ENCODE results near the gene CRYGC. TPM values are rescaled to one million over a fixed set of nuclear protein-coding genes. Genes with fewer than 3 reads are reported as not detected.

Gene CRYGC
- total RNA-seq (2022) (not detected in 2 replicates), Bru-seq, nascent RNA (not detected), BruChase-seq, experiment 1, labeled RNA remaining after a 6-hour chase (not detected), BruChase-seq, experiment 2, labeled RNA remaining after a 2-hour chase (not detected)
- long read RNA-seq: 0 reads

- intact Hi-C loops (cut with micrococcal nuclease; ENCODE audit: unreplicated experiment): no loop called here
- no TSS peak for BruUV-seq (replicated peaks)
- no peak for TF ChIP-seq CTCF (IDR thresholded peaks at IDR 0.05; ENCODE audit: unreplicated experiment)
- Mint-ChIP-seq H3K9me3 (ENCODE audit: low read depth, unreplicated experiment) (no peaks in the 10 kb centered on the region), H3K4me3 (ENCODE audit: low read depth, unreplicated experiment) (no peak within 1 kb of the TSS), H3K36me3 (ENCODE audit: insufficient read depth, unreplicated experiment) (no peaks in the 10 kb centered on the region), H3K27me3 (ENCODE audit: unreplicated experiment) (no peaks in the 10 kb centered on the region), H3K27ac (ENCODE audit: unreplicated experiment) (no peak within 1 kb of the TSS), H3K4me1 (ENCODE audit: low read depth, unreplicated experiment) (peaks cover 11% of the 10 kb centered on the region)
- DNase-seq: no peak
- CTCF ChIA-PET: interaction anchor here (0.6 to 0.8 kb wide), 2 partner anchors 18 to 25 kb away, joined by 3 to 4 read pairs; no protein-coding TSS in a partner anchor
Measured at GRCh38 chr2:208129744-208130711, at the start of gene CRYGC. Gene CRYGC, minus strand, starts transcription at chr2:208129828. Its CDS starts 36 bp downstream, at chr2:208129792.

- DNase-seq: peak; percentile 76
- Mint-ChIP-seq H3K4me1 (ENCODE audit: low read depth, unreplicated experiment) (peaks cover 22% of the 10 kb centered on the region), H3K36me3 (ENCODE audit: insufficient read depth, unreplicated experiment) (no peaks in the 10 kb centered on the region), H3K4me3 (ENCODE audit: low read depth, unreplicated experiment) (no peak overlapping the region), H3K27ac (ENCODE audit: unreplicated experiment) (no peak overlapping the region), H3K9me3 (ENCODE audit: low read depth, unreplicated experiment) (no peaks in the 10 kb centered on the region), H3K27me3 (ENCODE audit: unreplicated experiment) (no peaks in the 10 kb centered on the region)
- no TSS peak for BruUV-seq (replicated peaks)
- intact Hi-C loops (cut with micrococcal nuclease; ENCODE audit: unreplicated experiment): loop anchor here (5.0 to 10.0 kb wide), 2 partner anchors 77 to 196 kb away; no protein-coding TSS in a partner anchor
- CTCF ChIA-PET: interaction anchor here (1.6 kb wide), 1 partner anchor 76 kb away, joined by 9 read pairs; the partner anchor contains the start of gene IDH1
- TF ChIP-seq CTCF (IDR thresholded peaks at IDR 0.05; ENCODE audit: unreplicated experiment): no peak
Measured at GRCh38 chr2:208179028-208179609, 49.5 kb upstream of the CRYGC start.

- intact Hi-C loops (cut with micrococcal nuclease; ENCODE audit: unreplicated experiment): loop anchor here (1.0 to 10.0 kb wide), 3 partner anchors 73 to 199 kb away; no protein-coding TSS in a partner anchor
- Mint-ChIP-seq H3K27me3 (ENCODE audit: unreplicated experiment) (no peaks in the 10 kb centered on the region), H3K4me1 (ENCODE audit: low read depth, unreplicated experiment) (peaks cover 22% of the 10 kb centered on the region), H3K27ac (ENCODE audit: unreplicated experiment) (no peak overlapping the region), H3K36me3 (ENCODE audit: insufficient read depth, unreplicated experiment) (no peaks in the 10 kb centered on the region), H3K9me3 (ENCODE audit: low read depth, unreplicated experiment) (no peaks in the 10 kb centered on the region), H3K4me3 (ENCODE audit: low read depth, unreplicated experiment) (no peak overlapping the region)
- BruUV-seq (replicated peaks): no TSS peak
- CTCF ChIA-PET: interaction anchor here (0.7 to 3.4 kb wide), 7 partner anchors 16 to 90 kb away, joined by 3 to 46 read pairs (median 4); partner anchors contain the start of genes IDH1 and PIKFYVE
- TF ChIP-seq CTCF (IDR thresholded peaks at IDR 0.05; ENCODE audit: unreplicated experiment): no peak
- DNase-seq: no peak
Measured at GRCh38 chr2:208175840-208176153, 46.2 kb upstream of the CRYGC start.

GRCh38 chr2:208175069-208175839, 45.6 kb upstream of the CRYGC start:
- TF ChIP-seq CTCF (IDR thresholded peaks at IDR 0.05; ENCODE audit: unreplicated experiment): peak; percentile 48
- Mint-ChIP-seq H3K36me3 (ENCODE audit: insufficient read depth, unreplicated experiment) (no peaks in the 10 kb centered on the region), H3K27ac (ENCODE audit: unreplicated experiment) (no peak overlapping the region), H3K4me1 (ENCODE audit: low read depth, unreplicated experiment) (peaks cover 22% of the 10 kb centered on the region), H3K27me3 (ENCODE audit: unreplicated experiment) (no peaks in the 10 kb centered on the region), H3K9me3 (ENCODE audit: low read depth, unreplicated experiment) (no peaks in the 10 kb centered on the region), H3K4me3 (ENCODE audit: low read depth, unreplicated experiment) (no peak overlapping the region)
- DNase-seq: peak; percentile 82
- no TSS peak for BruUV-seq (replicated peaks)
- intact Hi-C loops (cut with micrococcal nuclease; ENCODE audit: unreplicated experiment): loop anchor here (1.0 to 10.0 kb wide), 3 partner anchors 73 to 200 kb away; no protein-coding TSS in a partner anchor
- CTCF ChIA-PET: interaction anchor here (0.6 to 3.4 kb wide), 9 partner anchors 17 to 1998 kb away, joined by 3 to 46 read pairs (median 4); partner anchors contain the start of genes IDH1 and PIKFYVE

All from Calu3 (cell line).